Measurements from ENCODE around the gene MYBPH. TPM values are rescaled to one million over a fixed set of nuclear protein-coding genes. Genes with fewer than 3 reads are reported as not detected.

The MYBPH gene
- total RNA-seq, 2 donors from 2014 or later, result not detected

DNA sequence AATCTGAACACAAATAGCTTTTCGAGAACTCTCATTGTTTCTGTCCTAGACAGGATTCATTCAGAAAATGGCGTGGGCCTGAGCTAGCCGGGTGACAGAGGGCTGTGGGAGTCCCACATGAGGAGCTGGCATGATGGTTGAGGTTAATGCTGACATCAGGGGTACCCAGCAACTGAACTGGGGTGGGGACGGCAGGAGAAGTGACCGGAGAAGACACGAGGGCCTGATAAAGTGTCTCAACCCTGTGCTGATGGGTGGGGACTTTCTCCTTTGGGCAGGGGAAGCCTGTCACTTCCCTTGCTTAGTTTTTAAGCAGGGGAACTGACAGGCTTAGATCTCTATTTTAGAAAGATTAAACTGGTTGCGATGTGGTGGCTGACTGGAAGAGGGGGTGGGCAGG lies 39.2 kb upstream of the MYBPH start:
- H3K4me1 Mint-ChIP-seq, result peaks cover 10% of the 10 kb centered on the region
- H3K4me3 Mint-ChIP-seq, result no peak overlapping the region
- no peaks in the 10 kb centered on the region for H3K36me3 Mint-ChIP-seq (ENCODE audit: low read depth)
- Histone ChIP-seq H3K27me3 (ENCODE audit: control insufficient read depth, insufficient read depth, low read length, poor library complexity, severe bottlenecking) (no peaks in the 10 kb centered on the region), H3K9me3 (ENCODE audit: control insufficient read depth, low read length) (no peaks in the 10 kb centered on the region), H3K4me3 (ENCODE audit: low read length) (no peak overlapping the region), H3K4me1 (ENCODE audit: control insufficient read depth, insufficient read depth, low read length) (no peaks in the 10 kb centered on the region), H3K36me3 (ENCODE audit: control insufficient read depth, insufficient read depth, low read length) (no peaks in the 10 kb centered on the region), H3K27ac (ENCODE audit: low read depth, low read length) (no peak overlapping the region), H3K9ac (ENCODE audit: extremely low read depth, low read length, poor library complexity, severe bottlenecking) (no peak overlapping the region)
- TF ChIP-seq, protein P1, sequence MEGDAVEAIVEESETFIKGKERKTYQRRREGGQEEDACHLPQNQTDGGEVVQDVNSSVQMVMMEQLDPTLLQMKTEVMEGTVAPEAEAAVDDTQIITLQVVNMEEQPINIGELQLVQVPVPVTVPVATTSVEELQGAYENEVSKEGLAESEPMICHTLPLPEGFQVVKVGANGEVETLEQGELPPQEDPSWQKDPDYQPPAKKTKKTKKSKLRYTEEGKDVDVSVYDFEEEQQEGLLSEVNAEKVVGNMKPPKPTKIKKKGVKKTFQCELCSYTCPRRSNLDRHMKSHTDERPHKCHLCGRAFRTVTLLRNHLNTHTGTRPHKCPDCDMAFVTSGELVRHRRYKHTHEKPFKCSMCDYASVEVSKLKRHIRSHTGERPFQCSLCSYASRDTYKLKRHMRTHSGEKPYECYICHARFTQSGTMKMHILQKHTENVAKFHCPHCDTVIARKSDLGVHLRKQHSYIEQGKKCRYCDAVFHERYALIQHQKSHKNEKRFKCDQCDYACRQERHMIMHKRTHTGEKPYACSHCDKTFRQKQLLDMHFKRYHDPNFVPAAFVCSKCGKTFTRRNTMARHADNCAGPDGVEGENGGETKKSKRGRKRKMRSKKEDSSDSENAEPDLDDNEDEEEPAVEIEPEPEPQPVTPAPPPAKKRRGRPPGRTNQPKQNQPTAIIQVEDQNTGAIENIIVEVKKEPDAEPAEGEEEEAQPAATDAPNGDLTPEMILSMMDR (conservative IDR thresholded peaks at IDR 0.05), result no peak
- H3K27me3 Mint-ChIP-seq (ENCODE audit: insufficient read depth), result peaks cover 27% of the 10 kb centered on the region
- WGBS, 2 experiments (ENCODE audit: insufficient coverage in 1 of 2, insufficient read length in 1 of 2), result 93% methylated on average over 6 to 7 of the region's 7 CpGs
- no peak overlapping the region for H3K27ac Mint-ChIP-seq
- no peak for DNase-seq
- H3K9me3 Mint-ChIP-seq, result no peaks in the 10 kb centered on the region

DNA sequence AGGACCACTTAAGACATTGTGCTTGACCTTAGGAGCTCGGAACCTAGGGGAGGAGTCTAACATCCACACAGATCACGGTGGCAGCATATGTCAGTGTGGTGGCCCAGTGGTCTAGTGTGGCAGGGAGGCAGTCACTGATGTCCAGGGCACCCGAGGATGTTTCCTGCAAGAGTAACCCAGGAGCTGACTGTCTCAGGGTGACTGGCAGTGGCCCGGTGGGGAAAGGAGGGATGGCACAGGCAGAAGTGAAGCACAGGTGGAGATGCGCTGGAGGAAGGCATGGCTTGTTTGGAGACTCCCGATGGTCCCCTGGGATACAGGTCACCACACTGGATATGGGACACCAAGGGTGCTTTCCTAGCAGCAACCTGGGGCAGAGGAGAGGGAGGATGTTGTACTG lies 37.5 kb upstream of the MYBPH start:
- no peak overlapping the region for H3K4me3 Mint-ChIP-seq
- WGBS, 2 experiments (ENCODE audit: insufficient coverage in 1 of 2, insufficient read length in 1 of 2), result 77 to 85% methylated on average over 5 to 6 of the region's 6 CpGs
- H3K4me1 ChIP-seq (ENCODE audit: control insufficient read depth, insufficient read depth, low read length), result no peaks in the 10 kb centered on the region
- no peak overlapping the region for H3K4me3 ChIP-seq (ENCODE audit: low read length)
- no peaks in the 10 kb centered on the region for H3K36me3 Mint-ChIP-seq (ENCODE audit: low read depth)
- peaks cover 10% of the 10 kb centered on the region for H3K4me1 Mint-ChIP-seq
- no peak overlapping the region for H3K27ac Mint-ChIP-seq
- H3K9ac ChIP-seq (ENCODE audit: extremely low read depth, low read length, poor library complexity, severe bottlenecking), result no peak overlapping the region
- DNase-seq, result no peak
- H3K27ac ChIP-seq (ENCODE audit: low read depth, low read length), result no peak overlapping the region
- H3K36me3 ChIP-seq (ENCODE audit: control insufficient read depth, insufficient read depth, low read length), result no peaks in the 10 kb centered on the region
- no peaks in the 10 kb centered on the region for H3K27me3 ChIP-seq (ENCODE audit: control insufficient read depth, insufficient read depth, low read length, poor library complexity, severe bottlenecking)
- H3K9me3 Mint-ChIP-seq, result no peaks in the 10 kb centered on the region
- H3K27me3 Mint-ChIP-seq (ENCODE audit: insufficient read depth), result peaks cover 22% of the 10 kb centered on the region
- TF ChIP-seq, protein P1 (conservative IDR thresholded peaks at IDR 0.05), result no peak
- H3K9me3 ChIP-seq (ENCODE audit: control insufficient read depth, low read length), result no peaks in the 10 kb centered on the region

DNA sequence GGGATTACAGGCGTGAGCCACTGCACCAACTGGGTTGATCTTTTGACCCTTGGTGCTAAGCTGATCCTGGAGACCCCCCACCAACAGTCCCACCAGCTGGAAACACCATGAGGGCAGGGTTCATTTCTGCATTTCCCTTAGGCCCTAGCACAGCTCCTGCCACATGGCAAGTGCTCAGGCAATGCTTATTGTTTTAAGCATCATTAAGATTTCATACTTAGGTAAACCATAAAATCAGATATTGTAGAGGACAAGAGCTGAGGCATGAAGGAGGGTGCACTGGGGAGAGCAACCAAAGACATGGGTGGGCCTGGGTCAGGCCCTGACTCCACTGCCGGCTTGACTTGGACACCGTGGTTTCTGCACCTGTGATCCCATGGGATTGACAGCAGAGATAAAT lies 36.2 kb upstream of the MYBPH start:
- Histone ChIP-seq H3K9ac (ENCODE audit: extremely low read depth, low read length, poor library complexity, severe bottlenecking) (no peak overlapping the region), H3K9me3 (ENCODE audit: control insufficient read depth, low read length) (no peaks in the 10 kb centered on the region), H3K4me3 (ENCODE audit: low read length) (no peak overlapping the region), H3K27me3 (ENCODE audit: control insufficient read depth, insufficient read depth, low read length, poor library complexity, severe bottlenecking) (no peaks in the 10 kb centered on the region), H3K4me1 (ENCODE audit: control insufficient read depth, insufficient read depth, low read length) (no peaks in the 10 kb centered on the region), H3K27ac (ENCODE audit: low read depth, low read length) (no peak overlapping the region), H3K36me3 (ENCODE audit: control insufficient read depth, insufficient read depth, low read length) (no peaks in the 10 kb centered on the region)
- no peak for DNase-seq
- Mint-ChIP-seq H3K27ac (no peak overlapping the region), H3K4me1 (peaks cover 10% of the 10 kb centered on the region), H3K36me3 (ENCODE audit: low read depth) (no peaks in the 10 kb centered on the region), H3K27me3 (ENCODE audit: insufficient read depth) (peaks cover 20% of the 10 kb centered on the region), H3K9me3 (no peaks in the 10 kb centered on the region), H3K4me3 (no peak overlapping the region)
- WGBS, 2 experiments (ENCODE audit: insufficient coverage in 1 of 2, insufficient read length in 1 of 2), result 95 to 100% methylated on average over 3 of the region's 3 CpGs
- TF ChIP-seq, protein P1 (conservative IDR thresholded peaks at IDR 0.05), result no peak

All from endodermal cell (in vitro differentiated cells).